ENCODE results near the gene SAMD4B. TPM values are rescaled to one million over a fixed set of nuclear protein-coding genes. Genes with fewer than 3 reads are reported as not detected.

SAMD4B gene
- total and polyA plus RNA-seq, 2 experiments from 2014 or later, result 54.8 to 61.0 TPM

GRCh38 chr19:39316627-39317321, 25.4 kb upstream of the SAMD4B start:
- Histone ChIP-seq H3K9me2 (replicated peaks; ENCODE audit: insufficient read depth) (no peaks in the 10 kb centered on the region), H3K4me2 (no peak overlapping the region), H4K20me1 (ENCODE audit: insufficient read depth, poor library complexity, severe bottlenecking) (no peaks in the 10 kb centered on the region), H3K4me1 (ENCODE audit: insufficient read depth) (peaks cover 4% of the 10 kb centered on the region), H3K79me2 (no peaks in the 10 kb centered on the region), H3K9me3 (ENCODE audit: low read depth) (no peaks in the 10 kb centered on the region), H3K27ac (no peak overlapping the region), H2AFZ (no peak overlapping the region), H3K4me3 (no peak overlapping the region), H3K27me3 (no peaks in the 10 kb centered on the region), H3K36me3 (replicated peaks; ENCODE audit: insufficient read depth, low read depth) (no peaks in the 10 kb centered on the region)
- no peak for DNase-seq (ENCODE audit: low spot score)
- TF ChIP-seq EZH2phosphoT487 (IDR thresholded peaks at IDR 0.05; ENCODE audit: low read depth, severe bottlenecking, unreplicated experiment) (no peak), CTCF (IDR thresholded peaks at IDR 0.05; ENCODE audit: poor library complexity) (no peak), EZH2 (IDR thresholded peaks at IDR 0.05; ENCODE audit: borderline replicate concordance) (no peak)
- WGBS (ENCODE audit: low lambda C conversion rate, missing lambda C conversion rate), result 95% methylated on average over 12 of the region's 12 CpGs

GRCh38 chr19:39317476-39317875, 24.7 kb upstream of the SAMD4B start:
- Histone ChIP-seq H3K4me1 (ENCODE audit: insufficient read depth) (peaks cover 4% of the 10 kb centered on the region), H3K4me3 (no peak overlapping the region), H3K27me3 (no peaks in the 10 kb centered on the region), H3K79me2 (no peaks in the 10 kb centered on the region), H4K20me1 (ENCODE audit: insufficient read depth, poor library complexity, severe bottlenecking) (no peaks in the 10 kb centered on the region), H3K9me3 (ENCODE audit: low read depth) (no peaks in the 10 kb centered on the region), H3K9me2 (replicated peaks; ENCODE audit: insufficient read depth) (no peaks in the 10 kb centered on the region), H3K4me2 (no peak overlapping the region), H3K27ac (no peak overlapping the region), H3K36me3 (replicated peaks; ENCODE audit: insufficient read depth, low read depth) (no peaks in the 10 kb centered on the region), H2AFZ (no peak overlapping the region)
- TF ChIP-seq EZH2phosphoT487 (IDR thresholded peaks at IDR 0.05; ENCODE audit: low read depth, severe bottlenecking, unreplicated experiment) (no peak), EZH2 (IDR thresholded peaks at IDR 0.05; ENCODE audit: borderline replicate concordance) (no peak), CTCF (IDR thresholded peaks at IDR 0.05; ENCODE audit: poor library complexity) (no peak)
- no peak for DNase-seq (ENCODE audit: low spot score)
- 97% methylated on average over 4 of the region's 4 CpGs for WGBS (ENCODE audit: low lambda C conversion rate, missing lambda C conversion rate)

GRCh38 chr19:39318071-39318470, 24.1 kb upstream of the SAMD4B start:
- no peak for DNase-seq (ENCODE audit: low spot score)
- no peaks in the 10 kb centered on the region for H3K9me2 ChIP-seq (replicated peaks; ENCODE audit: insufficient read depth)
- no peak overlapping the region for H3K4me3 ChIP-seq
- no peaks in the 10 kb centered on the region for H4K20me1 ChIP-seq (ENCODE audit: insufficient read depth, poor library complexity, severe bottlenecking)
- no peaks in the 10 kb centered on the region for H3K79me2 ChIP-seq
- no peaks in the 10 kb centered on the region for H3K36me3 ChIP-seq (replicated peaks; ENCODE audit: insufficient read depth, low read depth)
- H3K4me1 ChIP-seq (ENCODE audit: insufficient read depth), result peaks cover 4% of the 10 kb centered on the region
- no peak overlapping the region for H2AFZ ChIP-seq
- TF ChIP-seq CTCF (IDR thresholded peaks at IDR 0.05; ENCODE audit: poor library complexity), result no peak
- no peak for TF ChIP-seq EZH2 (IDR thresholded peaks at IDR 0.05; ENCODE audit: borderline replicate concordance)
- TF ChIP-seq EZH2phosphoT487 (IDR thresholded peaks at IDR 0.05; ENCODE audit: low read depth, severe bottlenecking, unreplicated experiment), result no peak
- H3K9me3 ChIP-seq (ENCODE audit: low read depth), result no peaks in the 10 kb centered on the region
- no peak overlapping the region for H3K27ac ChIP-seq
- H3K27me3 ChIP-seq, result no peaks in the 10 kb centered on the region
- H3K4me2 ChIP-seq, result no peak overlapping the region
- 94% methylated on average over 5 of the region's 5 CpGs for WGBS (ENCODE audit: low lambda C conversion rate, missing lambda C conversion rate)

Measured in hepatocyte (in vitro differentiated cells).